GM21723 (cell line): ENCODE results near the gene SCN8A.
"Not testable (repeated sequence)": the region's sequence is repeated elsewhere in the genome, so short reads cannot be mapped to it uniquely, and the experiment has no call there.

ENCODE experiments used
- ATAC-seq: cut with Tn5 transposase; IDR thresholded peaks from one replicate; pipeline ENCODE4 v1.9.1; 2021; ENCODE audit warnings: mild to moderate bottlenecking, moderate library complexity; ENCODE audit not compliant: unreplicated experiment

The SCN8A gene

DNA sequence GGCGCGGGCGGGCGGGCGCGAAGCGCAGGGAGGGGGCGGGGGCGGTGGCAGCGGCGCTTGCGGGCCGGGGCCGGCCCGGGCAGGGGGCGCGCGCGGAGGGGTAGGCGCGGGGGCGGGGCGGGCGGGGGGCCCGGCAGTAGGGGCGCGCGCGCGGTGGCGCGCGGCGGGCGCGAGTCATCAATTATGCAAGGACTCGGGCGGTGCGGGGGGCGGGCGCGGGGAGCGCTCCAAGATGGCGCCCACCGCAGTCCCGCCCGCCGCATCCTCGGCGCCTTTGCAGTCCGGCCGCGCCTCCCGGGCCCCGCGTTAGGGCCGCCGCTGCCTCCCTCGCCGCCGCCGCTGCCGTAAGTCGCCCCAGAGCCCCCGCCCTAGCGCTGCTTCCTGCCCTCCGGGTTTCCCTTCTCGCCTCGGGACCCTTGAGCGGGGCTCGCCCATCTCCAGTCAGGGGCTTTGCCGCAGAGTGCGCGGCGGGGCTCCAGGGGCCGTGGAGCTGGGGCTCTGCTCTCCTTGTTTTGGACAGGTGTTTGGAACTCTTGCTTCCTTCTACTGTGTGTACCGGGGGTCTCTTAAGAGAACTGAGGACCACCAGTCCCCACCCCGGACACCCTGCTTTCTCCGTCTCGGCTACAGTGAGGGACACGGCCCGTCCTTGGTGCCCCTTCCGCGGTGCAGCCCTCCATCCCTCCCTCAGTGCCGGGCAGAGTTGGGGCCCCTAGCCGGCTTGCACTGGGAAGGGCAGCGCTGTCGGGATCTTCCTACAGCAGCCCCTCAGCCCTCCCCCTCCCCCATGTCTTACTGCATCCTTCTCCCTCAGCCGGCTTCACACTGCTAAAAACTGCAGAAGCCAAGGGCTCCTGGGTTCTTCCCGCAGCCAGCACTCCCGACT lies at the start of gene SCN8A:
SCN8A (plus strand) TSS at position 218 of the 886 bp plus-strand sequence. CDS start 71,585 bp downstream, outside the sequence.
- ATAC-seq: no peak

DNA sequence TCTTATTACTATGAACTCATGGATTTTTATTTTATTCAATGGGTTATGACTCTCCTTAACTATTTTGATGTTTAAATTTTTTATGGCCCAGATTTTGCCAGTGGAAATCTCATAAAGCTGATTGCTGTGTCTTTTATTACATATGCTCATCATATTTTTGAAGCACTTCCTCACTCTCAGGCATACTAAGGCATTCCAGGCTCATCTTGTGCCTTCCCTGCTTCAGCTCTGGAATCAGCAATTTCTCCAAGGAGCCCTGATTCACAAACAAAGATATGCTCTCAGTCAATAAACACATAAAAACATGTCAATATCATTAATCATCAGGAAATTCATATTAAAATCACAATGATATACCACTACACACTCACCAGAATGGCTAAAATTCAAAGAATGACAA lies 44.9 kb upstream of the SCN8A start:
- ATAC-seq: no peak

DNA sequence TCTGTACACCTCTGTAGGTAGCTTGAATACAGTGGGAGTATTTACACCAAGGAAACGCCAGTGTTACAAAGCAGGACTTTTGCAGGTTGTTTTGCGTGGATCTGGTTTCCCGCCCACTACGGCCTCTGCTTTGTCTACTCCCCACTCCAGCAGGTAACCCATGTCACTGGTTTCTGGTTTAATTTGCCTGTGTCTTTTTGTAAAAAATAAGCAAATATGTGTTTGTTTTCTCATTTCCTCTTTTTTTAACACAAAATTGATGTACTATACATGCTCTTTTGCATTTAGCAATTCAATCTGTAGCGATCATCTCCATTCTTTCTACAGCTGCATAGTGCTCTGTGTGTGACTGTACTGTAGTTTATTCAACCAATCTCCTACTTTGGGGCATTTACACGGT lies 43.4 kb upstream of the SCN8A start:
- ATAC-seq: no peak

DNA sequence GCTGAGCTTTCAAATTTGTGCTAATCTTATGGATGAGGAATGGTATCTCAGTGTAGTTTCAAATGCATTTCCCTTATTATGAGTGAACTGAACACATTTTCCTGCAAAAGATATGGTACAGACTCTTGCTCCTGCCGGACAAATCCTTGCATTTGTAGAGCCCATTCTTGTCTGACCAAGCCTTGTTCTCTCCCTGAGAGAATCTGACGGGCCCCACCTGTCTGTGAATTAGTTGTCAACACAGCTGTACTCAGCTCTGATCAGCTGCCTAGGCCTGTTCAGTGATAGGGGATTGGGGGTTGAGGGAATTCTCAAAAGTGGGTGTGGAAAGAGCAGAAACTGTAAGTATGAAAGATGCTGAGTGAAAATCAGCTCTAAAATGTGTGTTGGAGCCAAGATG lies 42.8 kb upstream of the SCN8A start:
- ATAC-seq: no peak

DNA sequence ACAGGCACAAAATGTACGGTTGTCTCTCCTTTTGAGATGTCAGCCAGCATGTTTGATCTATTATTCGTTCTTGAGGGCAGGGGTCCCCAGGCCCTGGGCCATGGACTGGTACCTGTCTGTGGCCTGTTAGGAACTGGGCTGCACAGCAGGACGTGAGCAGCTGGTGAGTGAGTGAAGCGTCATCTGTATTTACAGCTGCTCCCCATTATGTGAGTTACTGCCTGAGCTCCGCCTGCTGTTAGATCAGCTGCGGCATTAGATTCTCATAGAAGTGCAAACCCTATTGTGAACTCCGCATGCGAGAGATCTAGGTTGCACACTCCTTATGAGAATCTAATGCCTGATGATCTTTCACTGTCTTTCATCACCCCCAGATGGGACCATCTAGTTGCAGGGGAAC lies 41.4 kb upstream of the SCN8A start:
- ATAC-seq: no peak

DNA sequence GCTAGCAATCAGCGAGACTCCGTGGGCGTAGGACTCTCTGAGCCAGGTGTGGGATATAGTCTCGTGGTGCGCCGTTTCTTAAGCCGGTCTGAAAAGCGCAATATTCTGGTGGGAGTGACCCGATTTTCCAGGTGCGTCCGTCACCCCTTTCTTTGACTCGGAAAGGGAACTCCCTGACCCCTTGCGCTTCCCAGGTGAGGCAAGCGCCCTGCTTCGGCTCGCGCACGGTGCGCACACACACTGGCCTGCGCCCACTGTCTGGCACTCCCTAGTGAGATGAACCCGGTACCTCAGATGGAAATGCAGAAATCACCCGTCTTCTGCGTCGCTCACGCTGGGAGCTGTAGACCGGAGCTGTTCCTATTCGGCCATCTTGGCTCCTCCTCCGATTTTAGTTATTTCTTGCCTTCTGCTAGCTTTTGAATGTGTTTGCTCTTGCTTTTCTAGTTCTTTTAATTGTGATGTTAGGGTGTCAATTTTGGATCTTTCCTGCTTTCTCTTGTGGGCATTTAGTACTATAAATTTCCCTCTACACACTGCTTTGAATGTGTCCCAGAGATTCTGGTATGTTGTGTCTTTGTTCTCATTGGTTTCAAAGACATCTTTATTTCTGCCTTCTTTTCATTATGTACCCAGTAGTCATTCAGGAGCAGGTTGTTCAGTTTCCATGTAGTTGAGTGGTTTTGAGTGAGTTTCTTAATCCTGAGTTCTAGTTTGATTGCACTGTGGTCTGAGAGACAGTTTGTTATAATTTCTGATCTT lies 22.6 kb upstream of the SCN8A start:
- ATAC-seq: not testable (repeated sequence)

DNA sequence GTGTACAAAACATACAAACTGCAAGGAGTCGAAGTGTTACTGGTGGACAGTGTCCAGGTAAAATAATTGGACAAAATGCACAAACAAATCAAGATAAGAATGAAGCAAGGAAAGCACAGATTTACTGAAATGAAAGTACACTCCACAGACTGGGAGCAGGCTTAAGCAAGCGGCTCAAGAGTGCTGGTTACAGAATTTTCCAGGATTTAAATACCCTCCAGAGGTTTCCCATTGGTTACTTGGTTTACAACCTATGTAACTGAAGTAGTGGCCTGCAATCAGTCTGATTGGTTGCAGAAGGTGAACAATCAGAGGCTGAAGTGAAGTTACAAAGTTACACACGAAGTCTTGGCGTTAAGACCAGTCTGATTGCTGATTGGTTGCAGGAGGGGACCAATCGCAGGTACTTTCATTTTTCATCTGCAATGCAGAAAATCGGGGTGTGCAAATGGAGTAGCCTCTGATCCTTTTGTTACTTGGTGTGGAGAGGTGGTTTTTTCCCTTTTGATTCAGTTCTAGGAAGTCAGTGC lies 11.6 kb upstream of the SCN8A start:
- no peak for ATAC-seq

DNA sequence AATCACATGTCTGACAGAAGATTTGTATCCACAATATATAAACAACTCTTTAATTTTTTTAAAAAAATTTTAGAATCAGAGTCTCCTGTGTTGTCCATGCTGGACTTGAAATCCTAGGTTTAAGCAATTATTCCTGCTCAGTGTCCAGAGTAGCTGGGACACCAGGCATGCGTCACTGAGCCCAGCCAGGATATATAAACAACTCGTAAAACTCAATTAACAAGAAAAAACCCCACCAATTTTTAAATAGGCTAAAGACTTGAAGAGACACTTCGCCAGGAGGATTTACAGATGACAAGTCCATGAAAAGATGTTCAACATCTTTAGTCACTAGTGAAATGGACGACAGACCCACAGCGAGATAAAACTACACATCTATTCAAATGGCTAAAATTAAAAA lies 2.0 kb upstream of the SCN8A start:
- no peak for ATAC-seq

DNA sequence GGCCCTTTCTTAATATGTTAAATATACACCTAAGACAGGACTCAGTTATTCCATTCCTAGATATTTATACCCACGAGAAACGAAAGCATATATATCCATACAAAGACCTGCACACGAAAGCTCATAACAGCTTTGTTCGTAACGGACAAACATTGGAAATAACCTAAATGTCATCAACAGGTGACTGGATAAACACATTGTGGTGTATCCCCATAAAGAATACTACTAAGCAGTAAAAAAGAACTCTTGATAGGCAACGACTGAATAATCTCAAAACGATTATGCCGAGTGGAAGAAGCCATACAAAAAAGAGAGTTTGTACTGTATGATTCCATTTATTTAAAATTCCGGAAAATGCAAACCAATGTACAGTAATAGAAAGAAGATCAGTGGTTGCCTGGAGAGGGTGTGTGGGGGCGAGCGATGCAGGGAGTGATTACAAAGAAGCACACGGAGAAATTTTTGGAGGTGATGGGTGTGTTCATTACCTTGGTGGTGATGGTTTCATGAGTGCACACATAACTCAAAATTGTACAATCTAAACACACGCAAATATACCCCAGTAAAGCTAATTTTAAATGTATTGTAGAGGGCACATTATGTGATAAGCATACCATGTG lies 1.4 kb upstream of the SCN8A start:
- no peak for ATAC-seq

DNA sequence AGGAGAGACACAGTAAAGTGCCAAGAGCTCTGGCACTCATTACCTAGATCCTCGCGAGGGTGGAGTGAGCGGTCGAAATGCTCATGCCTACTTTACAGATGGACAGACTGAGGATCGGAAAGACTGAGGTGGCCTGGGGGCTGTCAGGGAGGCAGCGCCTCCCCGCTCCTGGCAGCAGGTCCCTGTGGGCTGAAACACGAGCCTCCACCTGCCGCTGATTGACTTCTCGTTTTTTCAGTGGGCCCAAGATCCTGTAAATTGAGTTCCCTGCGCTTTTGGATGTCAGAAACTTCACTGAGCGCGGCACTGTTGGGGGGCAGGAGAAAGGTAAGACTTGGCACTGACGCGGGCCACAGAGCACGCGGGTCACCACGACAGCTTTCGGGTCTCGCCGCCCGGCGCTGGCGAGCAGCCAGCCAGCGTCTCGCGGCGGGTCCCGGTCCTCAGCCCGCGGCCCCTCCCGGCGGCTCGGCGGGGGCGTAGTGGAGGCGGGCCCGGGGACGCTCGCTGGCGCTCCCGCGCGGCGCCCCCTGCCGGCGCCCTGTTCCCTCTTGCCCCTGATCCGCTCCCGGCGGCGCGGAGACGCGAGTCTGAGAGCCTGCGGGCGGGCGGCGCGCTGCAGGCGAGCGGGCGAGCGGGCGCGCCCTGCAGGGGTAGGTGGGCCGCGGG lies 552 bp upstream of the SCN8A start:
- ATAC-seq: peak; percentile 72

DNA sequence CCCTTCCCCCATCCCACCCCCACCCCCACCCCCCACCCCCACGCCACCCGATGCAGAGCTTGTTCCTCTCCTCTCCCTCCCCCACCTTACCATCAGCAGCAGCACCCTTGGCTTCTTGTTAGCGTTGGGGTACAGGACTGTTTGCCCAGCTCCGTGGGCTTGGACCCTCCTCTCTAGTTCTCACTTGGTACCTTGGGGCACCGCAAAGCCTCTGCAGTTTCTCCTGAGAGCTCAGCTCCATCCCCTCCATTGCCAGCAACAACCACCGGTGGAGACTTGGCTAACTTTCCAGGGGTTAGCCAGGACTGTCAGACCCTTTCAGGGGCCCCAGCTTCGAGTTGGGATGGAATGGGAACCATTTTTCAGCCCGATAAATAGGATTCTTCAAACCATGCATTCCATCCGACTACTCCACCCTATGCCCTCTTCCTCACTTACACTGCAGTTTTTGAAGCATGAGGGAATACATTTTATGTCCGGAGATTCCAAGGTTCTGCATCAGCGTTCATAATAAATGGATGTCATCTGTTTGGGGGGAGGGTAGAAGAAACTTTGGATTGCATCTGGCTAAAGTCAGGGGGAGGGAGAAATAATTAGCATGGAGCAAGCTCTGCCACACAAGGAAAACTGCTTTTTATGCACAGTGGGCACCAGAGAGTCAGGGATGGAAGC lies 1.1 kb downstream of the SCN8A start:
- ATAC-seq: no peak

DNA sequence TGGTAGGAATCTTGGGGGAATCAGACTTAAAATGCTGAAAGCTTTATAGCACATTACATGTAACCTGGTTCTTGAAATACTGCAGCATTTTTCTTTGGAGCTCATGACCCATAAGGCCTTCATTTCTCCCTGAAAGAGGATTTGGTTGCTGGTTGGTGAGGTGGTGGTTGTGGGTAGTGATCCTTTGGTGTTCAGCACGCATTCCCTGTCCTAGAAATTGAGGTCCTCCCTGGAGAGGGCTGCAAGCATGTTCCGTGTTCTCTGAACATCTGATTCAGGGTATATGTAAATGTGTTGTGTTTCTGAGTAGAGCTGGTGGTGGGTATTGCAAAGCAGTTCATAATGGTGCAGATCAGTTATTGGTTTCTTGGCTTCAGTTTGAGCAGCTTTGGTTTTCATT lies 2.0 kb downstream of the SCN8A start:
- ATAC-seq: no peak

DNA sequence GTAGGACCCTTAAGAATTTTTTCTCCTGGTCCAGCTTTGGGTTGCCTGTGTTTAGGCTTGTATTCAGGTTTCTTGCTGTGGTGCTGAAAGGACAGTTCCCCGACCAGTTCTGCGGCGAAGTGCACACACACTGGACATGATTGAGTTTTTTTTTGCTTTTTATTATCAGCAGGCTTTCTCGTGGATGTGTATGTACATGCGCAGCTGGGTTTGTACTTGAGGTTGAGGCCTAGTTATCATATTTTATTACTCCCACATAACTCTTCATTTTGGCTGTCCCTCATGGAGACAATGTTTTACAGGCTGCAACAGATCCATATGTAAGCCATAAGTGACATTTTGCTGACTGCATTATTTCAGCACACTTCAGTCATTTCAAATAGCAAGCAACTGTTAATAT lies 2.5 kb downstream of the SCN8A start:
- no peak for ATAC-seq

DNA sequence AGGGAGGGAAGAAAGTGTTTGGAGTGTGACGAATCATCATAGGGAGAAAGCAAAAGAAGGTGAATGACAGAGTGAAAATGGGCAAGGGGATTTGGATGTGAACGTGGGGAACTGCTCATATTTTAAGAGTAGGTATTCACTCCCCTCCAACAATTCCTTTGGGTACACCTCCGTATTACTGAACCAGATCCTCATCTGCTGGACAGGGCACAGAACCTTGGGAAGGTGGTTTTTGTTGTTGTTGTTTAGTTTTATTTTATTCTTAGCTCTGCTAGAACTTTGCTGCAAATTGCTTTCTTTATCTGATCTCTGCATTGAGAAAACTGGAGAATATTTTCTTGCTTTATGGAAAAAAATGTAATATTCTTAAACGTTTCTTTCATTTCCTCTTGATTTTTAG lies 7.1 kb downstream of the SCN8A start:
- no peak for ATAC-seq

DNA sequence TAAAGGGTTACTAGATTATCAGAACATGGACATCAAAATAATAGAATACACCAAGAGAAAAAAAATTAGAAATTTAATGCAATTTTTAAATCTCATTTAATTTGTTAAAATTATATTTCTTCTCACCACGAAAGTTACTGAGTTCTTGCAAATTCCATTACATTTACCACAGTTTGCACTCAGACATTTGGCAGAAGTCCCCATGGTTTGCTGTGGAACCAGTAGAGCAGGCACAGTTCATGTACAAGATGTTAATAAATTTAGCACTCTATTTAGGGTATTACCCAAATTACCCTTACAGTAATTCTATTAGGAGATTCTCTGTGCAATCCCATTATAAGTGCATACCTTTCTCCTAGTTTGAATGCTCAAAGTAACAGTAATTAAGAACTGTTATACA lies 9.7 kb downstream of the SCN8A start:
- no peak for ATAC-seq

DNA sequence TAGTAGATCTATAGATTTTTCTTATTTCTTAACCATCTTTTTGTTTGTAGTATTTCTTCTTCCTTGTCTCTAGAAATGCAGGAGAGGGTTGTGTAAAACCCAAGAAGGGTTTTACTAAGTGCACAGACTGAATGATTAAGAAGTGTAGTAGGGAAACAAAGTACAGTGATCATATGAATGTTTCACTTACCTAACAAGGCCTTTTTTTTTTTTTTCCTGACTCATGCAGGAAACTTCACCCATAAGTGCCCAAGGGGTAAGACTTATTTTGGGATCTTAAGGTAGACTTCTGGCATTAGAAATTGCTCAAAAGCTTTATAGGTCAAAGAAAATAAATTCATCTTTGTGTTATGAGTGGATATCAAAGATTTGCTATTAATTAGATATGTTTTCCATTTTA lies 10.2 kb downstream of the SCN8A start:
- ATAC-seq: no peak

DNA sequence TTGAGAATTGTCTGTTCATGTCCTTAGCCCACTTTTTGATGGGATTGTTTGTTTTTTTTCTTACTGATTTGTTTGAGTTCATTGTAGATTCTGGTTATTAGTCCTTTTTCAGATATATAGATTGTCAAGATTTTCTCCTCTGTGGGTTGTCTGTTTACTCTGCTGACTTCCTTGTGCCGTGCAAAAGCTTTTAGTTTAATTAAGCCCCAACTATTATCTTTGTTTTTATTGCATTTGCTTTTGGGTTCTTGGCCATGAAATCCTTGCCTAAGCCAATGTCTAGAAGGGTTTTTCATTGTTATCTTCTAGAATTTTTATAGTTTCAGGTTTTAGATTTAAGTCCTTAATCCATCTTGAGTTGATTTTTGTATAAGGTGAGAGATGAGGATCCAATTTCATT lies 14.9 kb downstream of the SCN8A start:
- ATAC-seq: not testable (repeated sequence)

DNA sequence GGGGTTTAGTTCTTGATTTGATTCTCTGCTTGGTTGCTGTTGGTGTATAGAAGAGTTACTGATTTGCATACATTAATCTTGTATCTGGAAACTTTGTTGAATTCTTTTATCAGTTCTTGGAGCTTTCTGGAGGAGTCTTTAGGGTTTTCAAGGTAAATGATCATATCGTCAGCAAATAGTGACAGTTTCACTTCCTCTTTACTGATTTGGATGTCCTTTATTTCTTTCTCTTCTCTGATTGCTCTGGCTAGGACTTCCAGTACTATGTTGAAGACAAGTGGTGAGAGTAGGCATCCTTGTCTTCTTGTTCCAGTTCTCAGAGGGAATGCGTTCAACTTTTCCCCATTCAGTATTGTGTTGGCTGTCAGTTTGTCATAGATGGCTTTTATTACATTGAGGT lies 16.2 kb downstream of the SCN8A start:
- ATAC-seq: not testable (repeated sequence)

DNA sequence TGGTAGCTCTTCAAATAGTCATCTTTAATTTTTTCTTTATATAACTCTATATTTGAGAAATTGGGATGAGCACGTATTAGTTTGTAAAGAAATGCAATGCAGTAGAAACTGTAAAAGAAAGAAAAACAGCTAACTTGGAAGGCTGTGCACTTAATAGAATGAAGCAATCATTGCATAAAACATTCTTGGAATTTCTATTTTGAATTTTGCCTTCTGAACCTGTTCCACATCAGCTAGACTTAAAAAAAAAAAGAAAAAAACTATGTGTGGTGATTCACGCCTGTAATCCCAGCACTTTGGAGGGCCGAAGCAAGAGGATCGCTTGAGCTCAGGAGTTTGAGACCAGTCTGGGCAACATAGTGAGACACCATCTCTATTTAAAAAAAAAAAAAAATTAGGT lies 29.4 kb downstream of the SCN8A start:
- ATAC-seq: no peak

DNA sequence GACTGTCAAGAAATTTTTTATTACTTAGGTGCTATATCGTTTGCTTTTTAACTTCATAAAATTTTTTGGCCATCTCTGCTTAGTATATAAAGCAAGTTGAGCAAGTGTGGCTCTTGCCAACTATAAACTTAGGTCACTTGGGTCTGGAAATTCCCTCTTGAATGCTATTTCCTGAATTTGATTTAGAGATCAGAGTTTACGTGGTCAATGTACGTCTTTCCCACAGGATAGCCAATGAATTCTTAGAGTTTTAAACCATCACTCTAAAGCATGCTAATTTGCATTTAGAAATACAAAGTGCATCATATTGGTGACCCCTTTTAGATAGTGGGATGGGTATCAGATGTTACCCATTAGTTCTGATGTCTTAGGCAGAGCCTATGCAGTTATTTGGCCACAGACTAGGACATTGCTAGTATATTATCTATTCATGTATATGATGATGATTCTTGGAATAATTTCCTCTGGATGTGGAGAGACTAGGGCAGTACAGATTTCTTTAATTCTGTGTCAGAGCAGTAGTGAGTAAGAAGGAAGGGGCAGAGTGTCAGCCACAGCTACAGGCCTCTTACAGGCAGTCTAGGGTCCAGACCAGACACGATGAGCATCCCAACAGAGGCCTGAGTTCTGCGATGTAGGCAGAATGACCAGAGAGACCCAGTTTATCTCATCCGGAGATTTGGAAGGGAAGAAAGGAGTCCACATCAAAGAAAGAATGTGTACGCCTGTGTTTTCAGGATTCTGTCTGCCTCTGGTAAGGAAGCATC lies 30.3 kb downstream of the SCN8A start:
- no peak for ATAC-seq
